NT2/D1 (cell line): Measurements from ENCODE around the gene OCSTAMP.
A peak's percentile ranks its signal among the peaks of the same experiment; 100 is the strongest.

ENCODE experiments used
- DNase-seq: peaks from one replicate; pipeline ENCODE4 v3.0.0-alpha.2; 2011; ENCODE audit warnings: low read depth, low spot score
- H3K27me3 ChIP-seq: 2 replicates; pipeline ENCODE4 v1.6.0; 2011; ENCODE audit warnings: mild to moderate bottlenecking; ENCODE audit not compliant: insufficient read length, insufficient read depth
- H3K36me3 ChIP-seq: 2 replicates; pipeline ENCODE4 v1.6.1; 2011; ENCODE audit warnings: mild to moderate bottlenecking, low read length, mixed read lengths; ENCODE audit not compliant: insufficient read depth, insufficient read length
- H3K4me1 ChIP-seq: 2 replicates; pipeline ENCODE4 v1.5.1; 2011; ENCODE audit not compliant: insufficient read depth, insufficient read length
- H3K4me3 ChIP-seq: 2 replicates; pipeline ENCODE4 v1.5.1; 2011; ENCODE audit warnings: low read depth; ENCODE audit not compliant: insufficient read length
- H3K9ac ChIP-seq: 2 replicates; pipeline ENCODE4 v1.6.0; 2011; ENCODE audit warnings: low read depth; ENCODE audit not compliant: insufficient read length
- H3K9me3 ChIP-seq: 2 replicates; pipeline ENCODE4 v1.5.1; 2011; ENCODE audit warnings: mild to moderate bottlenecking, low read length; ENCODE audit not compliant: insufficient read depth
- SUZ12 ChIP-seq: IDR thresholded peaks from 2 replicates; pipeline ENCODE4 v1.6.1; 2011; ENCODE audit not compliant: insufficient read length, insufficient read depth; ENCODE audit errors: extremely low read depth
- YY1 ChIP-seq: IDR thresholded peaks from 2 replicates; pipeline ENCODE4 v1.6.1; 2011; ENCODE audit not compliant: insufficient read length, insufficient read depth
- ZNF274 ChIP-seq: IDR thresholded peaks from 2 replicates; pipeline ENCODE4 v1.6.1; 2011; ENCODE audit warnings: mild to moderate bottlenecking, low read depth, low read length

Gene OCSTAMP

DNA sequence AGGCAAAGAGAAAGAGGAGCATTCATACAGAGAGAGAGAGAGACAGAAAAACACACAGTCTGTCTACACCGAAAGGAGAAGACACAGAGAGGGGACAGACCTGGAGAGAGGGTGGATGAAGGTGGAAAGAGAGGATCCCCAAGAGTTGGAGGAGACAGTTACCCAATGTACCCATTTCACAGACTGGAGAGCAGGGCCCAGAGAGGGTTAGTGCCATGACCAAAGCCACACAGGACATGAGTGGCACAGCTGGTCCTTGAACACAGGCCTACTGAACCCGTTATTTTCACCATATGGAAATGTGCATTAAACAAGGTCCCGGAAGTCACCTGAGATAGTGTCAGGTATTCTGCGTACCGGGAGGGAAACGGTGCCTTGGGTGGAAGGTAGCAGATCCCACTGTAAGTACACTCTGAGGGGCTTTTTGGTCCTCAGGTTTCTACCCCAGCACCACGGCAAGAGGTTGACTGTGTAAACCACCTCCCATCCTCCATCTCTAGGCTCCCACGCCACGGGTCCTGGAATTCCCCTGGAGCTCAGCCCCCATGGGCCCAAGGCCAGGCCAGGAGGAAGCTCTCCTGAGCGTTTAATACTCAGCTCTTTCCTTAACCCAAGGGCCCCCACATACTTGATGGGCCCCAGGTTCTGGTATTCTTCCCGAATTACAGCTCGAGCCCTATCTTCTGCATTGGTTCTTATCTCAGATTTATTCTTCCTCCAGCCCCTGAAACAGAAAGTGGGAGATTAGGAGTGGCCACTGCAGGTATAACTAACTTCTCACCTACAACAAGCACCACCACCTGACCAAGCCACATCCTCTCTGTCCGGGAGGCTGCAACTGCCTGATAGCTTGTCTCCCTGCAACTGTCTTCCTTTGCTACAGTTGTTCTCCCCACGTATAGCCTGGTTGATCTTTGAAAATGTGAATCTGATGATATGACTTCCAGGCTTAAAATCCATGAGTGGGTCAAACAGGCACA lies 38.4 kb upstream of the OCSTAMP start:
- peaks cover 17% of the 10 kb centered on the region; the same call in 1 of the 2 replicates for H3K9me3 ChIP-seq
- peaks cover 4% of the 10 kb centered on the region for H3K4me1 ChIP-seq
- no peak overlapping the region for H3K9ac ChIP-seq
- TF ChIP-seq ZNF274: no peak
- TF ChIP-seq SUZ12: no peak
- no peak for TF ChIP-seq YY1
- H3K4me3 ChIP-seq: no peak overlapping the region
- H3K36me3 ChIP-seq: no peaks in the 10 kb centered on the region
- no peaks in the 10 kb centered on the region for H3K27me3 ChIP-seq
- DNase-seq: no peak

- H3K9me3 ChIP-seq: peaks cover 17% of the 10 kb centered on the region; the same call in 1 of the 2 replicates
- DNase-seq: no peak
- no peak overlapping the region for H3K9ac ChIP-seq
- no peaks in the 10 kb centered on the region for H3K27me3 ChIP-seq
- H3K4me3 ChIP-seq: no peak overlapping the region
- no peaks in the 10 kb centered on the region for H3K36me3 ChIP-seq
- peaks cover 4% of the 10 kb centered on the region for H3K4me1 ChIP-seq
- TF ChIP-seq SUZ12 (no peak), YY1 (no peak), ZNF274 (no peak)
Observed at GRCh38 chr20:46587986-46588385, 37.5 kb upstream of the OCSTAMP start.

- Histone ChIP-seq H3K36me3 (no peaks in the 10 kb centered on the region), H3K27me3 (no peaks in the 10 kb centered on the region), H3K9ac (no peak overlapping the region), H3K9me3 (peaks cover 17% of the 10 kb centered on the region; the same call in 1 of the 2 replicates), H3K4me3 (no peak overlapping the region), H3K4me1 (peaks cover 4% of the 10 kb centered on the region)
- TF ChIP-seq SUZ12 (no peak), ZNF274 (no peak), YY1 (no peak)
- DNase-seq: no peak
Observed at GRCh38 chr20:46586724-46587123, 36.3 kb upstream of the OCSTAMP start.

DNA sequence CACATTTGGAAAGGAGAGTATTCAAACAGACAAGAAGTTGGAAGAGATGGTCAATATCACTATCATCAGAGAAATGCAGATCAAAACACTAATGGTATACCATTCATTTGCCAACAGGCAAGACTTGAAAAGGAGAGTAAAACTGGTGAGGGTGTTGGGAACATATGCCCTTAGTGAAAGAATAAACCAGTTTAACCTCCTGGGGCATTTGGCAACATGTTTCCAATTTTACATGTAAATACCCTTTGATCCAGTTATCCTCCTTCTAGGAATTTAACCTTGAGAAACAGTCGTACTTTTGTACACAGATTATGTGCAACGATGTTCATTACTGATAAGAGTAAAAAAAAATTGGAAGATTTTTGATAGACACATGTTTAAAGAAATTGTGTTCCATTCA lies 34.1 kb upstream of the OCSTAMP start:
- Histone ChIP-seq H3K36me3 (no peaks in the 10 kb centered on the region), H3K9me3 (peaks cover 21% of the 10 kb centered on the region; the same call in 1 of the 2 replicates), H3K27me3 (no peaks in the 10 kb centered on the region), H3K4me1 (peaks cover 4% of the 10 kb centered on the region), H3K4me3 (no peak overlapping the region), H3K9ac (no peak overlapping the region)
- TF ChIP-seq ZNF274: no peak
- no peak for TF ChIP-seq SUZ12
- TF ChIP-seq YY1: no peak
- DNase-seq: no peak

DNA sequence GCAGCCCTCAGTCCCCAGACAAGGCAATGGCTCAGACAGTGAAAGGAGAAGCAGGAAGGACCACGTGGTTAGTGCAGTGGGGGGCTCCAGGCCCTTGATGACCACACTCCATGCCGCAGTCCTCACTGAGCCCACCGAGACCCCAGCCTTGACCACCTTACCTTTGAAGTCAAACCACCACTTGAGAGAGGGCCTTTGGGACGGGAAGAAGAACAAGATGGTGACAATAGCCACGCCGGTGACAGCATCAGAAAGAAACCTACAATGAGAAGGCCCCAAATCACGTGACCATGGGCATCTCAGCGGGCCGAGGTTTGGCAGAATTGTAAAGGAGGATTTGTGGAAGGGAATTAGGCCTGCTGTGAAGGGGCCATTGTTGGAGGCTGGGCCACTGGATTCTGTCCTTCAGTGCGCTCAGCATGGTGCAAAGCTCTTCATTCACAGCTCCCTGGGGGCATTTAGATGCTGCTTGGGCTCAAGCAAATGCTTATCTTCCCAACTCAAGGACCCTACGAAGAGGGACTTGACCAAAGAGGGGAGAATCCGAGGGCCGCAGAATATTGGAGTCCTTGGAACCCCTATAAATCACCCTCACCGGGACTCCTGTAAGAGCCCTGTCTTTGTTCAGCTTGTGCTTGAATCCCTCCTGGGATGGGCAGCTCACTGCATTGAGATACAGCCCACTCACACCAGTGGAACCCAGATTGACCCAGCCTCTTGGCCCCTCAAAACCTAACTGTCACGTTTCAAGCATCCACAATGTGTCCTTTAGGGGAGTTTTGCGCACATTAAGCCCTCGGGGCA lies 33.2 kb upstream of the OCSTAMP start:
- Histone ChIP-seq H3K9ac (peak overlapping the region; percentile 65), H3K4me3 (peak overlapping the region; percentile 6)
- DNase-seq: peak; percentile 97

DNA sequence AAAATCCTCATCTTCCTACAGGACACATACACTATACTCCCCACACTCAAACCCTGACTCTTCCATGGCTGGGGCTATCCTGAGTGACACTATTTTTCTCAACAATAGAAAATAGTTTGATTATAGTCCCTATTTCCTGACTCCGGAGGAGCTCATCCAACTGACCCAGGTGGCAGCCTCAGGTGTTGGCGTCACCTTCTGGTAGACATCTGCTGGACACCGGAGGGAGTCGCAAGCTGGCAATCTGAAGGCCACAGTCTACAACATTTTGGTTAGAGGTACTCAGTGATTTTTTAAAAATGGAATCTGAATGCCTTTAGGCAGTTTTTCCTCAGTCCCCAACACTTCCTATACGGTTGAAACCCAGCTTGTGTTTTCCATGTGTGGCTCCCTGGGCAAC lies 32.2 kb upstream of the OCSTAMP start:
- Histone ChIP-seq H3K36me3 (no peaks in the 10 kb centered on the region), H3K27me3 (no peaks in the 10 kb centered on the region), H3K9ac (no peak overlapping the region), H3K9me3 (peaks cover 11% of the 10 kb centered on the region; the same call in 1 of the 2 replicates), H3K4me1 (no peaks in the 10 kb centered on the region), H3K4me3 (no peak overlapping the region)
- TF ChIP-seq ZNF274: no peak
- no peak for TF ChIP-seq SUZ12
- TF ChIP-seq YY1: no peak
- DNase-seq: no peak

More for the DNA sequence above, 33.2 kb upstream of the OCSTAMP start:
- H3K27me3 ChIP-seq: no peaks in the 10 kb centered on the region
- H3K9me3 ChIP-seq: peaks cover 12% of the 10 kb centered on the region; the same call in 1 of the 2 replicates
- H3K4me1 ChIP-seq: peaks cover 4% of the 10 kb centered on the region
- TF ChIP-seq YY1 (peak; percentile 40), ZNF274 (no peak), SUZ12 (no peak)
- H3K36me3 ChIP-seq: no peaks in the 10 kb centered on the region
